Endometrial microvascular endothelial cells (primary cell): ENCODE measurements around the gene FOXJ2. TPM values are rescaled to one million over a fixed set of nuclear protein-coding genes. Genes with fewer than 3 reads are reported as not detected.

ENCODE experiments used
- in situ Hi-C: cut with HindIII; loops from 2 replicates; pipeline ENCODE4 v1.10.0; 2017; ENCODE audit warnings: low sequenced_read_pairs, low pct_unique_long_range_greater_than_20kb; ENCODE audit errors: inconsistent ontology term
- total RNA-seq: library from RNA; depleted of rRNA; stranded (reverse); fragments of >200 nt; gene quantifications from one replicate; pipeline ENCODE4 v1.2.3, GENCODE V29; 2015; ENCODE audit errors: inconsistent ontology term

Gene FOXJ2
- total RNA-seq, 1 donor from 2014 or later: 7.2 TPM

DNA sequence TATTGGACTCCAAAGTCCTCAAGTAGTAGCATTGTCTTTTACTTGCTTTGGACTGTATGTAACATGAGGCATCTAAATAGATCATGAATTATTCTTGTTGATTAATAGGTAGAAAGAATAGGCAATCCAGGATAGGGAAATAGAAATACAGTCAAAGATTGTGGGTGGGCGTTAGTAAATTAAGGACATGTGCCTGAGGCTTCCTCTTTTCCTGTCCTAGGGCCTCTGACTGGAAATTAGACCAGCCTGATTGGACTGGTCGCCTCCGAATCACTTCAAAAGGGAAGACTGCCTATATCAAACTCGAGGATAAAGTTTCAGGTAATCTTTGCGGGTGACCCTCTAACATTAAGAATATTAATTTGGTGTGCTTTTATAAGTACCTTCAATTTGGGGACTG lies 57.2 kb downstream of the FOXJ2 start:
- in situ Hi-C loops: no loop called here

GRCh38 chr12:8093291-8093690 lies 60.8 kb downstream of the FOXJ2 start:
- in situ Hi-C loops: no loop called here

DNA sequence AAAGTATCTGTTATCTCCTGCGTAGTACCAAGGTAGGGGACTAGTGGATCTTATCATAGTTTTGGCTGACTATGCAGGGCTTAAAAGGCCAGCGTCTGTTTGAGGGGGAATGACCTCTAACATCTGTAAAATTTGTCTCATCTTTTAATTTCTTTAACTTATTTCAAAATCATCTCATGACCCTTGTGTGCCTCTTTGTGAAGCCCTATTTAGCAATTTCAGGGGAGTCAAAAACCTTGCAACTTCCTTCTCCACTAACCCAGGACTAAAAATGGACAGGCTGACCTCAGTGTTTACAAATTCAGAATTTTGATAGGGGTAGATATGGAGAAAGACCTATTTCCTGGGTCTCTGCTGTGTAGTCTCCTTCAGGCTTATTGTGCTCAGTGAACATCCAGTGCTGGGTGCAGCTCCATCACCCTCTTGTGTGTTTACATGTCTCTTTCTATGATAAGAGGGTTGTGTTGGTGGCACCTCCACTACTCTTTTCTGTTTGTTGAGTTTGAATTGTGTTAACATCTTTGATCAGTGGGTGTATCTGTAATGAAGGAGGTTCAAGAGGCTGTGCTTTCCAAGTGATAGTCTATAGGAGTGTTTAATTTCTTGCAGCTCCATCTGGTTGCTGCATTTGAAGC lies 63.9 kb downstream of the FOXJ2 start:
- in situ Hi-C loops: no loop called here

DNA sequence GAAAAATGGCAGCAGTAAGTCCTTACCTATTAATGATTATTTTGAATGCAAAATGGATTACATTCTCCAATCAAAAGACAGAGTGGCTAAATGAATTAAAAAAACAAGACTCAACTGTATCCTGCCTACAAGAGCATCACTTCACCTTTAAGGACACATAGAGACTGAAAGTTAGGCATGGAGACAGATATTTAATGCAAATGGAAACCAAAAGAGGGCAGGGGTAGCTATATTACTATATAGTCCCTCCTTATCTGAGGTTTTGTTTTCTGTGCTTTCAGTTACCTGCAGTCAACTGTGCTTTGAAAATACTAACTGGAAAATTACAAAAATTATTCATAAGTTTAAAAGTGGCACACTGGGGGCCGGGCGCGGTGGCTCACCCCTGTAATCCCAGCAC lies 66.7 kb downstream of the FOXJ2 start:
- in situ Hi-C loops: no loop called here

Other genes starting within 250 kb of the FOXJ2 start
- not detected for gene NANOG, start 243.3 kb upstream of the FOXJ2 start, total RNA-seq
- not detected for gene SLC2A14, start 159.8 kb upstream of the FOXJ2 start, total RNA-seq
- gene SLC2A3, start 96.5 kb upstream of the FOXJ2 start, total RNA-seq: 22.6 TPM
- gene C3AR1, start 33.6 kb downstream of the FOXJ2 start, total RNA-seq: 1.2 TPM
- 67.9 TPM for gene NECAP1, start 49.6 kb downstream of the FOXJ2 start, total RNA-seq
- gene CLEC4A, start 90.9 kb downstream of the FOXJ2 start, total RNA-seq: not detected
- not detected for gene ZNF705A, start 124.3 kb downstream of the FOXJ2 start, total RNA-seq
- not detected for gene FAM90A1, start 194.9 kb downstream of the FOXJ2 start, total RNA-seq